ENCODE data around the gene MMEL1.
"Not testable (repeated sequence)": the region's sequence is repeated elsewhere in the genome, so short reads cannot be mapped to it uniquely, and the experiment has no call there.

MMEL1 gene

DNA sequence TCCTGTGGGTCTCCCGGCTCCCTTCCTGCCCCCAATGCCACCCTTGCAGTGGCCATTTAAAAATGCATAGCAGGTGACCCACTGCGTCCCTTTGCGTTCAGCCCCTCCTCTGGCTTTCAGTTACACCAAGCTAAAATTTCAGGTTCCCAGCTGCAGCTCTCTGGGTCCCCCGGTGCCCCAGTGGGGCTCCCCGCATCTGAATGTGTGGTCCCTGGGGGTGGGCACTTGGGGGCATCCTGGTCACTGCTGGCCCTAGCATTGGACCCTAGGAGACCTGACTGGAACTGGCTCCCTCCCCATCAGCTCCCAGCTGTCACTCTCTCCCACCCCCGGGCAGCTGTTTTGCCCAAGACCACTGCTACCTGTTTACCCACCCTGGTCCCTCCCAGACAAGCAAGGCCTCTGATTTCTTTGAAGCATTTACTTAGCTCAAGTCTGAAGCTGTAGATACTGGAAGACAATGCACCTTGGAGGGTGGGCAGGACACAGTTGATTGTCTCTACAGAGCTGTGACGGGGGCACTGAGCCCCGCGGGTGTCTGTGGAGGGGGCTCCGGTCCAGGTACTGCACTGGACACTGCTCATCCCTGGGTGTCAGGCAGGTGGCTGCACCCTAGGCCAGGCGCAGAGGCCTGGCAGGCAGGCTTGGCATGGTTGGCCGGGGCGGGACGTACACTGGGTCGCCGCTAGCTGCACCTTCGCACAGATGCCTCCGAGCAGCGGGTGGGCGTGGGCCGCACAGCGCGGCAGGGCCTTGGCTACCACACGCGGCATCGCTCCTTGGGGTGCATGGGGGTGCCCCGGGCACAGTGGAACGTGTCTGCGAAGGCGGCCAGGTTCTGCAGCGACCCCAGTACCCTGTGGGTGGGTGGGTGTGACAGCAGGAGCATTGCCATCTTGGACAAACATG, 42.3 kb downstream of the MMEL1 start:
- no peak for DNase-seq (ENCODE audit: low read depth)

DNA sequence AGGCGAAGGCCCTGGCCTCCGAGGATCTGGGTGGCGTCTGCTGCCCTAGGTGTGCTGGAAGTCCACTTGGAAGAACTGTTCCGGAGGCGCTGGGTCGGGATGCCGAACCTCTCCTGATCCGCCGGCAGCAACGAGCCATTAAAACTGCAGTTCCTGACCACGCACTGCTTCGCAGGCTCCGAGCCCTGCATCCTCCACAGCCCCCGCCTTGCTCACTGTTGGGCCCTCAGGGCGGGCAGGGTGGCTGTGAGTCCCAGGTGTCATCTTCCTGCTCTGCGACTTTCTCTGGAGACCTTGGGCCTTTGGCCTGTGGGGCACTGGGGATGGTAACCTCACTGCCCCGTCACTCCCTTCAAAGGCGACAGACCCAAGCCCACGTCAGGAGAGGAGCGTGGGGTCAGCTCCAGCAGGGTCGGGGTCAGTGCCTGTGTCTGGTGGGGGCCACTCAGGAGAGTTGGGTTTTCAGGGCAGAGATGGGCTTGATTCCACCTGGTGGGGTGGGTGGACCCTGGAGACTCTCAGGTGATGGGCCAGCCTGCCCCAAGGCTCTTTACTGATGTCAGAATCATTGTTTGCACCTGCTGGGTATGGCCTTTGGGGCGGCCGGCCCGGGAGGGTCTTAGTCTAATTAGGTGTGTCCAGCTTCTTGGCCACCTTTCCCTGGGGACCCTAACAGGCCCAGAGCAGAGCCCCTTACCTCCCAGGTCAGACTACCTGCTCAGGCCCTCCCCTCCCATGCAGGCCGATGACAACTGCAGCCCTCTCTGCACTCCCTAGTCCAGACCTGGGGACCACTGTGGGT, 43.2 kb downstream of the MMEL1 start:
- no peak for DNase-seq (ENCODE audit: low read depth)

DNA sequence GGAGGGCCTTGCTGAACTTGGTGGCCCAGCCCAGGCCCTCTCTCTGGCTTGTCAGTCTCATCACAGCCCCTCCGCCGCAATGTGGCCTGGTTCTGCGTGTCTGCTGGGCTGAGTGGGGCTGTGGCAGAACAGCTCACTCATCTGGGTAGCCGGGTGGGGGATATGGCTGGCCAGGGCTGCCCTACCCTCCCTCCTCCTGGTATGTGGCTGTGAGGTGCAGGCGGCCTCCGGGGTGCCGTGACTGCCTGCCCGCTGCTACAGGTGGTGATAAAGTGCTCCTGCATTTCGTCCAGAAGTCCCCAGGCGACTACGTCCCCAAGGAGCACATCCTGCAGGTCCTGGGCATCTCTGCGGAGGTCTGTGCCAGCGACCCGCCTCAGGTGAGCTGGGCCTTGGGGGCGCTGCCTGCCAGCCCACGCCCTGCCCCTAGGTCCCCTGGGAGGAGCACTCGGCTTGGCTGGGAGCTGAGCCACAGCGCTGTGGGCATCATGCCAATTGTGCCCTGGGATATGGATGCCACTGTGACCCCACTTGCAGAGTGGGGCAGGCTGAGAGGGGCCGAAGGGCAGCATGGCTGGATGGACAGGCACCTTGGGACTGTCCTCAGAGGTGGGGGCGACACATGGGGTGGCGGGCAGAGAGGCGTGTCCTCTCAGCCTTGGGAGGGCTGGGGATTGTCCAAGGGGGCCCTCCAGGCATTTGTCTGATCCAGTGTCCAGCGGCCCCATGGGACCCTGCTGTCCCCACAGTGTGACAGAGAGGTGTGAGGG, 44.0 kb downstream of the MMEL1 start:
- DNase-seq (ENCODE audit: low read depth): no peak

DNA sequence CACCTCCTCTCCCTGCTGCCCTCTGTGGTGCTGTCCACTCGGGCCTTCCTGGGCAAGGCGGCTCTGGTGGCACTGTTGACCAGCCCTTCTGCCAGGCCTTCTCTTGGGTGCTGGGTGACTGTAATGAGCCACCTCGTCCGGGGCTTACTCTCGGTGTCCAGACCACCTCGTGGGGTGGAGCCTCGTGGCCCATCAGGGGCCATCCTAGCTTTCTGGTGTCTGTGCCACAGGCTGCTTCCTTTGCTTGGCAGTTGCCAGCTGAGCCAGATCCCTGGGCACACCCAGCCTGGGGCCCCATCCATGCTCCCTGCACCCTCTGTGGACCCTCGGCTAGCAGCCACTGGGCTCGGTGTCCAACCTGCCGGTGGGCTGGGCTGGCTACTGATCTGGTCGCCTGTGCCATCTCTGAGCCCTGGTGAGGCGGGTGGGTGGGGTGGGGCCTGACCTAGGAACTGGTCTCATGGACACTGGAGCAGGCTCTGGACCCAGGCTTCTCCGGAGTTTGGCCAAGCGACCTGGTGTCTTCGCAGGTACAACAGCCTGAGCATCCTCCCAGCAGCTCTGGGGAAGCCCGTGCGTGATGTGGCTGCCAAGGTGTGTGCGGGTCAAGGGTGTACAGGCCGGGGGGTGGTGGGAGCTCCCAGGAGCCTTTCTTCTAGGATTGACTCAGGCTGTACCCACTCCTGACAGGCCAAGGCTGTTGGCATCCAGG, 44.8 kb downstream of the MMEL1 start:
- DNase-seq (ENCODE audit: low read depth): no peak

DNA sequence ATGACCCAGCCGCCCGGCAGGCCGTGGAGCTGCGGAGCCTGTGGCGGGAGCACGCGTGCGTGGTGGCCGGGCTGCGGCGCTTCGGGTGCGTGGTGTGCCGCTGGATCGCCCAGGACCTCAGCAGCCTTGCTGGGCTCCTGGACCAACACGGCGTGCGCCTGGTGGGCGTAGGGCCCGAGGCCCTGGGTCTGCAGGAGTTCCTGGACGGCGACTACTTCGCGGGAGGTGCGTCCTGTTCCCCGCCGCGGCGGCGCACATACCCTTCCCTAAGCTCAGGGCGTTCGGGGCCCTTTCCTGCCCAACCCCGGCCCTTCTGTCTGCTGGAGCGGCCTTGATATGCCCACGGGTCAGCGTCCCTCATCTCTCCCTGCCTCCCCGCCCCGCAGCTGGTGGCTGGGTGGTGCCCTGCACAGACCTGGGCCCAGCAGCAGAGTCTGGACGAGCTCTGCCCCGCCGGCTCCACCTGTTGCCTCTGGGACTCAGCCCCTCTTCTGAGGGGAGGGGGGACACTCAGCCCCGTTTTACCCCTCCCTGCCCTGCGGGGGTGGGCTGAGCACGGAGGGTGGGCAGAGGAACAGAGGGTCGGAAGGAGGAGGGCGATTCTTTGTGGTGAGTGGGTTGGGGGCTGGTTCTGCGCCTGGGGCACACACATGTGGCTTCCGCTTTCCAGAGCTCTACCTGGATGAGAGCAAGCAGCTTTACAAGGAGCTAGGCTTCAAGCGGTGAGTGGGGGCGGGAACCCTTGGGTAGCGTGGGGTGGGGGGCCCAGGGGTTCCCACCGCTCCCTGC, 45.6 kb downstream of the MMEL1 start:
- DNase-seq (ENCODE audit: low read depth): peak; percentile 27

DNA sequence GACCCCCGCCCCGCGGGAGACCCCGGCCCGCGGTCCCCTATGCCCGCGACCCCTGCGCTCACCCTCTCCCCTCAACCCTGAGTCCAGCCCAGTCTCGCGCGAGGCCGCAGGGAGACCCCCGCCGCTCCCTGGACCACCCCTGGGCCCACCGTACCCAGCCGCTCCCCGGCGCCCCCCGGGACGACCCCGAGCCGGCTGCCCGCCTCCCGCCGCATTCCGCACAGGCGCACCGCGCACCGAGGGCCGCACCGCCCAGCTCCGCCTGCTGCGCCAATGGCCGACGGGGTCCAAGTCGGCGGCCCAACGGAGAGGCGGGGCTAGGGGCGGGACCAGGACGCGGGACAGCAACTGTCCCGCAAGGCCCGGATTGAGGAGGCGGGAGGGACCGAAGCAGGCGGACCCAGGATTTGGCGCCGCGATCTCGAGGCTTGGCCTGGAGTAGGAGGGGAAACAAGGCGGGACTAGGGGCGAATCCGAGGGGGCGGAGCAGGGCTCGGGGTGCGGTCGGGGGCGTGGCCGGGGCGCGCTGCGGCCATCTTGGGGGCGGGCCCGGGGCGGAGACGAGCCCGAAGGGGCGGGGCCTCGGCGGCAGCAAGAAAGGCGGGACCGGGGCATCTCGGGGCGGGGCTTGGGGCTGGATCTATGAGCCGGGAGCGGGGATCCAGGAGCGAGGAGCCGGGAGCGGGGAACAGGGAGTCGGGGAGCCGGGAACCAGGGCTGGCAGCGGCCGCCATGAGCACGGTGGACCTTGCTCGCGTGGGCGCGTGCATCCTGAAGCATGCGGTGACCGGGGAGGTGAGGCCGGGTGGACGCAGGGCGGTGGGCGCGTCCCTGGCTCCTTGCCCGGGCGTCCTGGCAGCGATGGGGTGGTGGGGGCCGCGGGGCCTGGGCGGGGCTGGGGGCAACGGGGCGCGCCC, 46.4 kb downstream of the MMEL1 start, which contains the start of gene PRXL2B:
TSS of gene PRXL2B (plus strand) at position 624 of the 917 bp plus-strand sequence. CDS start at position 733, 109 bp downstream.
- DNase-seq (ENCODE audit: low read depth): peak; percentile 99

DNA sequence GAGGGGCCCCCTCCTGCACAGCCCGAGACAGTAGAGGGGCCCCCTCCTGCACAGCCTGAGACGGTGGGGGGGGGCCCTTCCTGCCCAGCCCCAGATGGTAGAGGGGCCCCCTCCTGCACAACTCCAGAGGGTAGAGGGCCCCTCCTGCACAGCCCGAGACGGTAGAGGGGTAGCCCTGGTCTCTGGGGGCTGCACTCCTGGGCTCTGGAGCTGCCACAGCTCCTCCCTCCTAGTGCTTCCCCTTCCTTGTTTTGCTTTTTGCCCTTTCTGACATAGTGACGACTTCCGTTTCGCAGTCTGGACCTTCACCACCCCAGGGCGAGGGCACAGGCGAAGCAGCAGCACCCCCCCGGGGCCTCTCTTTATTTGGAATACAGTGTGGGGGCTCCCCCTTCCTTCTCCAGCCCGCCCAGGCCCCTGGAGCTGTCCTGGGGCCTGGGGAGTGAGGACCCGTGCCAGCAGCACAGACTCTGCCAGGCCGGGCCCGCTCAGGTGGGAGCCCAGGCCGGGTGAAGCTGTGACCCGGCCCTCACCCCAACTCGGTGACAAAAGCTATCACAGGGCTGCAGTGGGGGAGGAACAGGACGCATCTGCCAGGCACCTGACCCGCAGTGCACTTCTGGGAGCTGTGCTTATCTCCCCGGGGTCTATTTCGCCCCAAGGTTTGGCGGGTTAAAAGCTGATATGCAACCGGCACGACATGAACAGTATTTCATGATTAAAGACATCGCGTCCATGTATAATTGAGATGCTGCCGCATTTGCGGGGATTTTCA, 47.3 kb downstream of the MMEL1 start:
- peak; percentile 33 for DNase-seq (ENCODE audit: low read depth)

DNA sequence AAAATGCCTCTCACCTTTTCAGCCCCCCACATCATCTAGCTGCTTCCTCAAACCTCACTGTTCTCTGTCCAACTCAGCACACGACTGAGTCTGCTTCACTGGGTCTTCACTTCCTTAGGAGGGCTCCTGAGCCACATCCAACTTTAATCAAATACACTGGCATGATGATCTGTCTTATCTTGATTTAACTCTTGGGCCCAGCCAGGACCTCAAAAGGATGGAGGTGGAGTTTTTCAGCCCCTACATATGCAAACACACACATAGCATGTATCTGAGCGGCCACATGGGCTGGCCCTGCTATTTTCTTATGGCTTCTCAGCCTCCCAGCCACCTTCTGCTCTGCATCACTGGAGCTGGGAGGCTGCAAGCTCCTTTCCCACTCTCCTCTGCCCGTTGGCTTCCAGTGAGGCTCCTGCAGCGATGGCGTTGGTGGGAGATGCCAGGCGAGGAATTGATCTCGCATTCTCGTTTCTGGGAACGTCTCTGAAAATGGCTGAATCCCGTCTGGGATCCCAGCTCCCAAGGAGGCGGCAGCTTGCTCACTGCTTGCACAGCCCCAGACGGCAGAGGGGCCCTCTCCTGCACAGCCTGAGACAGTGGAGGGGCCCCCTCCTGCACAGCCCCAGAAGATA, 48.0 kb downstream of the MMEL1 start:
- no peak for DNase-seq (ENCODE audit: low read depth)

DNA sequence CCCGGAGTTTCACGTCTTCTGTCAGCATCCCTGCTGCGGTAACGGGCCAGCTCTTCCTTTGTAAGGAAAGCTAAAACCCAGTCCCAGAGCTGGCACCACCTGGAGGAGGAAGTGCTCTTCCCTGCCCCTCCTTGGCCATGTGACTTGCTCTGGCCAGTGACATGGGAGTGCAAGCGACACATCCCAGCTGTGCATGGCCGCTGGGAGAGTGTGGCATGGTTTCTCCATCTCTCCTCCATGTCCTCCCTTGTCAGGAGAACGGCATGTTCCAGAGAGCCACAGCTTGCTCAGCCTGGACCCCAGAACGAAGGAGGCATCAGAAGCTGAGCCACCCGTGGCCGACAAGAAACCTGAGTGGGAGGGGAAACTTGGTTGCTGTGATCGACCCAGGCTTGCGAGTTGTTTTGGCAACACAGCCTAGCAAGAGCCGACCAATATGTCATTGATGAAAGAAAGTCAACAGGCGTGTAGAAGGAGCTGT, 48.9 kb downstream of the MMEL1 start:
- DNase-seq (ENCODE audit: low read depth): no peak

DNA sequence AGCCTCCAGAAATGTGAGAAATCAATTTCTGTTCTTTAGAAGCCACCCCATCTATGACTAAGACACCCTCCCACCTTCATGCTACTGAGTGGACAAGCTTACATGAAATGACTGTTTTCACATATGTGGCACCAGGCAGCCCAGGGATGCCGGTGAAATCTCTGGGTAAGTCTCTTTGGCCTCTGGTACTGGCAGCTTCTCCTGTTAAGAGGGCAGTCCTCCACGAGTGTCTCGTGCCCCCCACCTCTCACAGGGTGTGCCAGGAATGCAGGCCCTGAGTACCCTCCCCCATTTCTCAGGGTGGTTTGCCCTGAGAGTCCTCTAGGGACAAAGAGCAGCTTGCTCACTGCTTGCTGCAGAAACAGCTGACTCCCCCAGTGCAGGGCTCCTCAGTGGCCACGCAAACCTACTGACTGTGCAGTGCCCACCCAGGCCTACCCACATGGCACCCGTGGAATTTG, 49.5 kb downstream of the MMEL1 start:
- no peak for DNase-seq (ENCODE audit: low read depth)

DNA sequence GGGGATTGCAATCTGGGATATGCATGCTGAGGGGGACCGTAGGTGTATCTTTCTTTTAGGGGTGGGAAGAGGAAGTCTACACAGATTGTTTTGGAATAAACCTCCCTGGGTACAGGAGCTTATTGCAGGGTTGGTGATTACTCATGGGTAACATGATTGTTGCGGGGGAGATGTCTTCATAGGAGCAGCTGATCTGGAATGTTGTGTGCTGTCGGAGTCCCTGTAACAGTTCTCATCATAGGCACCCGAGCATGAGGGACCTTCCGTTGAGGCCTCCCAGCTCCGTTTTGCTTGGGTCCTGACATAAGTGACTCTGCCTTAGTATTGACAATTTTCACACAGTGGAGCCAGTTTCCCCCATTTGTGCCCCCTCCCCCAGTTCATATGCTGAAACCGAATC, 50.4 kb downstream of the MMEL1 start:
- DNase-seq (ENCODE audit: low read depth): peak; percentile 10

DNA sequence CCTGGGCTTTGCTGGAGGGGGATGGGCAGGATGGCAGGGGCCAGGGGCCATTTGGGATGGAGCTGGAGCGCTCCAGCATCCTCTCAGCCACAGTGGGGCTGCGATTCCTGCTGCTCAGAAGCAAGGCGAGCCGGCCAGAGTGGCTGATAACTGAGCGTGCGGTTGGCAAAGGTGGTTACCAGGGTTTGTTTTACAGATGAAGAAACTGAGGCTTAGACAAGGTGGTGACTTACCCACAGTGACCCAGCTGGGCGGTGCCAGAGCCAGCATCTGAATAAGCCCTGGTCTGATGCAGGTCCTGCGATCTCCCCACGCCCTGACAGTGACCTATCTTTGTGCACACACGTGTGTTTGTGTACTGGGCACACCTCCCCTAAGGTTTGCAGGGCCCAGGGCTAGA, 52.1 kb downstream of the MMEL1 start:
- DNase-seq (ENCODE audit: low read depth): no peak

DNA sequence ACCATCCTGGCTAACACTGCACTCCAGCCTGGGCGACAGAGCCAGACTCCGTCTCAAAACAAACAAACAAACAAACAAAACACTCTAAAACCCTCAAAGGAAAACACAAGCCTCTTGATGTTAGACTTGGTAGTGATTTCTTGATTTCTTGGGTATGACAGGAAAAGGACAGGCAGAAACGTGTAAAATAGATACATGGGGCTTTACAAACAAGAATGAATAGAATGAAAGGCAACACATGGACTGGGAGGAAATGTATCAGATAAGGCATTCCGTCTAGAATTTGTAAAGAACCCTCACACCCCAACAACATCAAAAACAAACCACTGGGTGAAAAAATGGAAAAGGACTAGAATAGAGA, 54.1 kb downstream of the MMEL1 start:
- DNase-seq (ENCODE audit: low read depth): no peak

DNA sequence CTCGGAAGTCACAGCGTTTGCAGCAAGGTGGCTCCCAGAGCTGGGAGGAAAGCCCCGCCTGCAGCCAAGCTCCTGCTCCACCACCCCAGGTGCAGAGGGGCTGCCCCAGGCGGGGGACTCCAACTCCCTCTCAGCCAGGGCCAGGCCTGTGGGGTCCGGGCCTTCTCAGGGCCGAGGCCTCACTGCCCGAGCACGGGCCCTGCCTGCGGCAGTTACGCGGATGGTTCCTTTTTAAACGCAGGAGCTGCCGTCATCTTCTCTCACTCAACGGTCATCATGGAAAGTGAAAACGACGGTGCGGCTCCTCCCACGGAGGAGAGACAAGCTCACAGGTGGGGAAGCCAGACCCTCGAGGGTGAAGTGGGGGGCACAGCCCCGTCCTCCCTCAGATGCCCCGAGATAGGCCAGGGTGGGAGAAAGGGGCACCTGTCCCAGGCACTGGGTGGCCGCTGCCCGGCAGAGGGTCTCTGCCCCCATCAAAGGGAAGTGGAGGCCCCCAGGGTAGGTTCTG, 55.2 kb downstream of the MMEL1 start:
- DNase-seq (ENCODE audit: low read depth): not testable (repeated sequence)

DNA sequence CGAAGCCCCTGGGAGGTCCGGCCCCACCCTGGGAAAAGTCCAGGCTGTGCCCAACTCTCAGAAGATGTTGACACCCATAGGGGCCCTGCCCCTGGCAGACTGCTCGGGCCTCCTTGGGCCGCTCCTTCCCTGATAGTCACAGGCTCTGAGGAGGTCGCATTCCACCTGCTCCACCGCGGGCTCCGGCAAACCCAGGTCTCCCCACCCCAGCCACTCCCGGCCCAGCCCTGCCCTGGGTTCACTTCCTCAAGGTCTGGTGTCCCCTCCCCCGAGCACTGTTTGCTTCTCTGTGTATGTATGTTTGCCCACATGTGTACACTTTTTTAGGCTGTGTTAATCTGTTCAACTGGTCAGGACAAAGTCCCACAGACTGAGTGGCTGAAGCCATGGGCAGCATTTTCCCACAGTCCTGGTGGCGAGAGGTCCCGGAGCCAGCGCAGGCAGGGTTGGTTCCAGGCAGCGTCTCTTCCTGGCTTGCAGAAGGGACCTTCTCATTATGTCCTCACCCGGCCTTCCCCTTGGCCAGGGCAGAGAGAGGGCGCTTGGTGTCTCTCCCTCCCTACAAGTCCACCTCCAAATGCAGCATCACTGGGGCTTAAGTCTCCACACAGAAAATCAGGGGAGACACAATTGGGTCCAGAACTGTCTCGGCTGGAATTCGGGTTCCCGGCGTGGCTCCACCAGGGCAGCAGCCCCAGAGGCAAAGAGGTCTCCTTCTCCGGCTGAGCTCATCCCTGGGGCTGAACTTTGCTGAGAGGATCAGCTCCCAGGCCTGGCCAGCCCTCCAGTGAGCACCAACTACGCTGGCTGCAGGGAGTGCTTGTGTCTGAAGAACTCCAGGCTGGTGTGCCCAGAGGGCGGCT, 56.8 kb downstream of the MMEL1 start:
- no peak for DNase-seq (ENCODE audit: low read depth)

DNA sequence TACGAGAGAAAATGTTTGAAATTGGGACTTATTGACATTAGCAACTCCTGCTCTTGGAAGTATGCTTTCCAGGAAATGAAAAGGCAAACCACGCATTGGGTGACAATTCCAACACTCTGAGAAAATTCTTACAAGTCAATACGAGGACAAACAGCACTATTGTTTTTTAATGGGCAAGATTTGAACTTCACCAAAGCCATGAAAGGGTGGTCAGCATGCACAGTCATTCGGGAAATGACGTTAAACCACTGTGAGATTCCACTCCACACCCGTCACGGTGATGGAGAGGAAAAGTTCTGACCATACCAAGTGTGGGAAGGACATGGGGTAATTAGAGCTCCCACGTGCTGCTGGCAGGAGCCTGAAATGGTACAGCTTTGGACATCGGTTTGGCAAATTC, 58.5 kb downstream of the MMEL1 start:
- no peak for DNase-seq (ENCODE audit: low read depth)

Measured in iris pigment epithelial cell (primary cell).